HG02938 (cell line): Measurements from ENCODE around the gene BCL2A1.
"Not testable (repeated sequence)": the region's sequence is repeated elsewhere in the genome, so short reads cannot be mapped to it uniquely, and the experiment has no call there.

Experiments
- ATAC-seq: cut with Tn5 transposase; IDR thresholded peaks from one replicate; pipeline ENCODE4 v1.9.1; 2021; ENCODE audit warnings: mild to moderate bottlenecking, moderate library complexity; ENCODE audit not compliant: unreplicated experiment

BCL2A1 gene

GRCh38 chr15:79989682-79990081 is 18.7 kb upstream of the BCL2A1 start:
- ATAC-seq: no peak

GRCh38 chr15:79989183-79989582 is 18.2 kb upstream of the BCL2A1 start:
- no peak for ATAC-seq

- ATAC-seq: no peak
These were observed 17.6 kb upstream of the BCL2A1 start for GRCh38 chr15:79988448-79989117.

- no peak for ATAC-seq
These were observed 17.0 kb upstream of the BCL2A1 start for GRCh38 chr15:79987969-79988368.

- no peak for ATAC-seq
These were observed 16.6 kb upstream of the BCL2A1 start for GRCh38 chr15:79987569-79987955.

GRCh38 chr15:79981831-79982455 is 10.9 kb upstream of the BCL2A1 start:
- ATAC-seq: no peak

GRCh38 chr15:79978655-79979514 is 7.9 kb upstream of the BCL2A1 start:
- ATAC-seq: peak; percentile 82

- no peak for ATAC-seq
These were observed 7.3 kb upstream of the BCL2A1 start for GRCh38 chr15:79978260-79978654.

GRCh38 chr15:79977431-79978054 is 6.5 kb upstream of the BCL2A1 start:
- ATAC-seq: no peak

- ATAC-seq: no peak
These were observed 2.6 kb upstream of the BCL2A1 start for GRCh38 chr15:79973456-79974195.

- ATAC-seq: no peak
These were observed 1.9 kb upstream of the BCL2A1 start for GRCh38 chr15:79972863-79973262.

GRCh38 chr15:79970181-79970580 is 815 bp downstream of the BCL2A1 start:
- ATAC-seq: no peak

- no peak for ATAC-seq
These were observed 1.9 kb downstream of the BCL2A1 start for GRCh38 chr15:79969146-79969545.

- no peak for ATAC-seq
These were observed 3.5 kb downstream of the BCL2A1 start for GRCh38 chr15:79967298-79968182.

- no peak for ATAC-seq
These were observed 4.2 kb downstream of the BCL2A1 start for GRCh38 chr15:79966634-79967297.

GRCh38 chr15:79965846-79966630 is 5.0 kb downstream of the BCL2A1 start:
- ATAC-seq: no peak

- ATAC-seq: no peak
These were observed 6.7 kb downstream of the BCL2A1 start for GRCh38 chr15:79964232-79964805.

- ATAC-seq: not testable (repeated sequence)
These were observed 8.1 kb downstream of the BCL2A1 start for GRCh38 chr15:79962921-79963320.
